Measurements from ENCODE around the gene CCP110. TPM values are rescaled to one million over a fixed set of nuclear protein-coding genes. Genes with fewer than 3 reads are reported as not detected.

The CCP110 gene
- total RNA-seq, 1 donor from 2014 or later: 25.9 TPM

DNA sequence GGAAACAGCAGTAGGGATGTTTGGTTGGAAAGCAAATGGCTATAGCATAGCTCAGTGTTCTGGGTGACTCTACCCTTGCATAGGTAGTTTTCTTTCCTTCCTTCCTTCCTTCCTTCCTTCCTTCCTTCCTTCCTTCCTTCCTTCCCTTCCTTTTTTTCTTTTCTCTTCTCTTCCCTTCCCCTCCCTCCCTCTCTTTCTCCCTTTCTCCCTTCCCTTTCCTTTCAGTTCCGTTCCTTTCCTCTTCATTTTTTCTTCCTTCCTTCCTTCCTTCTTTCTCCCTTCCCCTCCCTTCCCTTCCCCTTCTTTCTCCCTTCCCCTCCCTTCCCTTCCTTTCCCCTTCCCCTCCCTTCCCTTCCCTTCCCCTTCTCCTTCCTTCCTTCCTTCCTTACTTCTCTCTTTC is 33.1 kb upstream of the CCP110 start:
- intact Hi-C loops (cut with micrococcal nuclease): loop anchor here (5.0 kb wide), 1 partner anchor 108 kb away; no protein-coding TSS in a partner anchor
- no peak overlapping the region for H3K27ac Mint-ChIP-seq
- peaks cover 13% of the 10 kb centered on the region for H3K4me1 Mint-ChIP-seq (ENCODE audit: low read depth)
- H3K4me3 Mint-ChIP-seq (ENCODE audit: low read depth): no peak overlapping the region
- no peaks in the 10 kb centered on the region for H3K9me3 Mint-ChIP-seq
- no peaks in the 10 kb centered on the region for H3K27me3 Mint-ChIP-seq (ENCODE audit: low read depth)
- no peak for DNase-seq (ENCODE audit: low spot score)
- peaks cover 3% of the 10 kb centered on the region for H3K36me3 Mint-ChIP-seq (ENCODE audit: low read depth)

DNA sequence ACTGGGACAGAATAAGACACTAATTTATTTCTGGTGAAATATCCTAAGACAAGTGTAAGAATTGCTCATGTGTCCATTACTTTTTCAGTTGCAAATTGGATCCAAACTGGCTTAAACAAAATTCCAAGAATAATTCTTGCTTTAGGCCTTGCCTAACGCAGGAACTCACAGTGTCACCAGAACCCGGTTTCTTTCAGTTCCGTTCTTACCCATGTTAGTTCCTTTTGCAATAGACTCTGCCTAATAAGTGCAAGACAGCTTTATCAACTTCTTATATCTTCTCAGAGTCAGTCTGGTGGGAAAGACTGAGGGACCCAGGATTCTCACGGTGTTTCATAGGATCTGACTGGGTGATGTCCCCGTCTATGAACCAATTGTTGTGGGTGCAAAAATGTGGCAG is 26.6 kb upstream of the CCP110 start:
- no peak overlapping the region for H3K27ac Mint-ChIP-seq
- no peak for DNase-seq (ENCODE audit: low spot score)
- peaks cover 10% of the 10 kb centered on the region for H3K4me1 Mint-ChIP-seq (ENCODE audit: low read depth)
- intact Hi-C loops (cut with micrococcal nuclease): no loop called here
- H3K27me3 Mint-ChIP-seq (ENCODE audit: low read depth): no peaks in the 10 kb centered on the region
- peaks cover 25% of the 10 kb centered on the region for H3K36me3 Mint-ChIP-seq (ENCODE audit: low read depth)
- H3K9me3 Mint-ChIP-seq: no peaks in the 10 kb centered on the region
- H3K4me3 Mint-ChIP-seq (ENCODE audit: low read depth): no peak overlapping the region

DNA sequence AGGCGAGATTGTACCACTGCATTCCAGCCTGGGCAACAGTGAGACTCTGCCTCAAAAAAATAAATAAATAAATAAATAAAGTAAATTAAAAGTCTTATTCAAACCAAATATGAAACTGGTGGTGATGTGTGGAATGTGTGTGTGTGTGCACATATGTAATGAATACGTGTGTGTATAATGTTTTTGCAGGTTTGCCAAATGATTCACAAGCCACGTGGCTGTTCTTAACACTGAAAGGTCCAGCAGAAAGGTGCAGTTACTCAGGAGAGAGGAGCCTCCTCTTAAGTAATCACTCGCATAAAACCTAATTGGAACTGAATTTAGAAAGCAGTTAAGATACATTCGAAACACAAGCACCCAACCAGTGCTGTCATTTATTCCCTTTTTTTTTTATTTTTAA is 24.7 kb upstream of the CCP110 start:
- H3K27me3 Mint-ChIP-seq (ENCODE audit: low read depth): no peaks in the 10 kb centered on the region
- DNase-seq (ENCODE audit: low spot score): no peak
- no peak overlapping the region for H3K27ac Mint-ChIP-seq
- H3K9me3 Mint-ChIP-seq: no peaks in the 10 kb centered on the region
- H3K36me3 Mint-ChIP-seq (ENCODE audit: low read depth): peaks cover 39% of the 10 kb centered on the region
- H3K4me3 Mint-ChIP-seq (ENCODE audit: low read depth): no peak overlapping the region
- H3K4me1 Mint-ChIP-seq (ENCODE audit: low read depth): peaks cover 2% of the 10 kb centered on the region
- intact Hi-C loops (cut with micrococcal nuclease): no loop called here

DNA sequence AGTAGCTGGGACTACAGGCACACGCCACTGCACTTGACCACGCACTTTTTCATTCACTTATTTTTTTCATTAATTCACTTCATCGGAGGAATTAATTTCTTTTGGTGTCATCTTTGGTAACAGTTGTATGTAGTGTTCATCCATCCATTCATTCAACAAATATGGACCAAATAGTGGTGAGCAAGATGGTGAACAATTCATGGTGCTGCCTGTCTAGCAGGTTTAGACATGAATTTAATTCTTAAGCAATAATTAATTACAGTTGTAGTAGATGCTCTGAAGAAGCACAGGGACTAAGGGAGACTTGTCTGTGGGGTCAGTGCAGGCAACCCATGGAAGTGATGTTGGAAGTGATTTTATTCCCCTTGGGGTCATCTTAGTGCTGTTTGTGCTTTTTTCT is 24.3 kb upstream of the CCP110 start:
- Mint-ChIP-seq H3K4me1 (ENCODE audit: low read depth) (no peaks in the 10 kb centered on the region), H3K36me3 (ENCODE audit: low read depth) (peaks cover 43% of the 10 kb centered on the region), H3K27ac (no peak overlapping the region), H3K27me3 (ENCODE audit: low read depth) (no peaks in the 10 kb centered on the region), H3K4me3 (ENCODE audit: low read depth) (no peak overlapping the region), H3K9me3 (no peaks in the 10 kb centered on the region)
- no peak for DNase-seq (ENCODE audit: low spot score)
- intact Hi-C loops (cut with micrococcal nuclease): no loop called here

DNA sequence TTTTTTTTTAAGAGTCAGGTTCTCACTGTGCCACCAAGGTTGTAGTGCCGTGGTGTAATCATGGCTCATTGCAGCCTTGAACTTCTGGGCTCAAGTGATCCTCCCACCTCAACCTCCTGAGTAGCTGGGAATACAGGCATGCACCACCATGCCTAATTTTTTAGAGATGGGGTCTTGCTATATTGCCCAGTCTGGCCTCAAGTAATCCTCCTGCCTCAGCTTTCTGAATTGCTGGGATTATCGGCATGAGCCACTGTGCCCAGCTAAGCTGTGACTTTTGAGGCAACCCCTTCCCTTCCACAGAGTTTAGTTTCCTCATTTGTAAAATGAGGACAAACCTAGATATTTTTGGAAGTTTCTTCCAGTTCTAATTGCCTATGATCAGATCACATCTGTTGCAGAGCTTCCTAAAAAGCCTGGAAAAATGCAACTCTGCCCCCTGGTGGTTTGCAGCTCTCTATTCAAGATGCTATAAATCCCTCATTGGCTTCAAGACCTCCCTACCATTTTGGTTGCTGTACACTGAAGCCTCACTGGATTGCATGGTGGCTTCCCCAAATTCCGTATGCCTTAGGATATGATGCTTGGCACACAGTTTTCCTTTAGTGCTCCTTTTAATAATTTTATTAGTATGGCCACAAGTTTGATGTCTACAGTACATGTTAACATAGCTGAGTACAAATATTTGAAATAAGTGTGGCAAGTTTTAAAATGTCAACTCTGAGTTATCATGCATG is 21.2 kb upstream of the CCP110 start:
- intact Hi-C loops (cut with micrococcal nuclease): loop anchor here (1.0 to 5.0 kb wide), 2 partner anchors 113 to 415 kb away; no protein-coding TSS in a partner anchor
- Mint-ChIP-seq H3K4me3 (ENCODE audit: low read depth) (no peak overlapping the region), H3K4me1 (ENCODE audit: low read depth) (no peaks in the 10 kb centered on the region), H3K27ac (no peak overlapping the region), H3K9me3 (no peaks in the 10 kb centered on the region), H3K36me3 (ENCODE audit: low read depth) (peaks cover 69% of the 10 kb centered on the region), H3K27me3 (ENCODE audit: low read depth) (no peaks in the 10 kb centered on the region)
- peak; percentile 41 for DNase-seq (ENCODE audit: low spot score)

DNA sequence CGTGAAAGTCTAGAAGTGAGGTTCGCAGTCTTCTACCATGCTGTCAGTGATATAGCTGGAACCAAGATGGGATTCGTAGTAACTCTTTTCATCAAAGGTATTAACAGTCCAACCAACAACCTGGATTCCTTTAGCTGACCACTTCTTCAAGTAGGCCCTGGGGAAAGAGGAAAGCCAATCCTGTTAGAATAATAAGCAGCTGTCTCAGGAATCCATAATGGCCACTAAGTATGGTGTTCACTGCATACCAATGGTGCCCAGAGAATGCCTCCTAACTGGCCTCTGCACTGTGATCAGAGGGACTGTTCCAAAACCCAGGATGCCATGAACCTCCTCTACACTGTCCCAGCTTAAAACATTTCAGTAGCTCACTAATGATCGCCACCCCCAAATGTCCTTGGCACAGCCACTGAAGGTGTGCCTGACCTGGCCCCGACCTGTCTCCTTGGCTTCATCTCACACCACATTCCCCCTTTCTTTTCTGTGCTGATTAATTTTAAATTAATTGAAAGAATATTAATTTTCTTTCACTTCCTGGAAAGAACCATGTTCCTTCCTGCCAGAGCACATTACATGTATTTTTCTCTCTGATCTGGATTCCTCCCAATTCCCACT is 20.2 kb upstream of the CCP110 start:
- no peaks in the 10 kb centered on the region for H3K9me3 Mint-ChIP-seq
- no peaks in the 10 kb centered on the region for H3K4me1 Mint-ChIP-seq (ENCODE audit: low read depth)
- H3K36me3 Mint-ChIP-seq (ENCODE audit: low read depth): peaks cover 72% of the 10 kb centered on the region
- no peak overlapping the region for H3K4me3 Mint-ChIP-seq (ENCODE audit: low read depth)
- no peak for DNase-seq (ENCODE audit: low spot score)
- H3K27ac Mint-ChIP-seq: no peak overlapping the region
- intact Hi-C loops (cut with micrococcal nuclease): loop anchor here (5.0 kb wide), 1 partner anchor 416 kb away; no protein-coding TSS in a partner anchor
- no peaks in the 10 kb centered on the region for H3K27me3 Mint-ChIP-seq (ENCODE audit: low read depth)

DNA sequence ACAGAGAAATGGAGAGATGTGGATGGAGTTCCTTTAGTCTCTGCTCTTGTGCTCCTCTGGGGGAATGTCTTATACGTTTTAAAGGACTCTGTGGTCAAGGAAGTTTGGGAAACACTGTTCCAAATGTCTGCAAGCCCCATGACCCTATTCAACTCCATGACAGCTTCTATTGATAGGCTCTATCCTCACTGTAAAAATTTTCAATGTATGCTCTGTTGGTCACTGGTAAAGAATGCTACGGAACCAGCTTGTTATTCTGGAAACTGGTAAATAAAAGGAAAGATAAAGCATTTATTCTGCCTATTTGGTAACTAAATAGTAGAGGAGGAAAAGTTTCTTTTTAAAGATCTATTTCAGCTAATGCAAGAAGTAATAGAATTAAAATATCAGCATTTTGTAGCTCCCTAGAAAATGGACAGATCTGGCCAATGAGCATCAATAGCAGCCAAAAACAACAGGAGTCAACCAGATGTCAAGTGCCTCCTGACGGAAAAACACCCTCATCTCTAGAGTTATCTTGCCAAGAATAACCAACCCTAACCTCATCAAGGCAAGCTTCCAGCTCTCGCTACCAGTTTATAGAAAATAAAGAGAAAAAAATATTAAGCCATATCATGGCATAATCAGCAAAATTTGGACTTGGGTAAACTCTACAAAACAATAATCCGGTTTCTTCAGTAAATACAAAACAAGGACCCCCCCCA is 18.0 kb upstream of the CCP110 start:
- H3K4me1 Mint-ChIP-seq (ENCODE audit: low read depth): no peaks in the 10 kb centered on the region

DNA sequence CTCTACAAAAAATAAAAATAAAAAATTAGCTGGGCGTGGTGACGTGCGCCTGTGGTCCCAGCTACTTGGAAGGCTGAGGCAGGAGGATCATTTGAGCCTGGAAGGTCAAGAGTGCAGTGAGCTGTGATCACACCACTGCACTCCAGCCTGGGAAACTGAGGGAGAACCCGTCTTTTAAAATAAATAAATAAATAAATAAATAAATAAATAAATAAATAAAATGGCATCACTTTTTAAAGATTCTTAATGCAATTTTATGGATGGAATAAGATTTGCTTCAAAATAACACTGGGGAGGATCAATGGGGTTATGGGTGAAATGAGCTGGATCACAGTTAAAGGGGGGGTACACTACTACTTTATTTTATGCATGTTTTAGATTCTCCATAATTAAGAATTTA is 16.8 kb upstream of the CCP110 start:
- Mint-ChIP-seq H3K9me3 (no peaks in the 10 kb centered on the region), H3K36me3 (ENCODE audit: low read depth) (peaks cover 69% of the 10 kb centered on the region), H3K4me3 (ENCODE audit: low read depth) (no peak overlapping the region), H3K4me1 (ENCODE audit: low read depth) (peaks cover 2% of the 10 kb centered on the region), H3K27me3 (ENCODE audit: low read depth) (no peaks in the 10 kb centered on the region), H3K27ac (no peak overlapping the region)
- no peak for DNase-seq (ENCODE audit: low spot score)
- intact Hi-C loops (cut with micrococcal nuclease): no loop called here

More for the DNA sequence above, 18.0 kb upstream of the CCP110 start:
- H3K9me3 Mint-ChIP-seq: no peaks in the 10 kb centered on the region
- DNase-seq (ENCODE audit: low spot score): no peak
- H3K4me3 Mint-ChIP-seq (ENCODE audit: low read depth): no peak overlapping the region
- no peak overlapping the region for H3K27ac Mint-ChIP-seq
- intact Hi-C loops (cut with micrococcal nuclease): no loop called here
- H3K27me3 Mint-ChIP-seq (ENCODE audit: low read depth): no peaks in the 10 kb centered on the region
- H3K36me3 Mint-ChIP-seq (ENCODE audit: low read depth): peaks cover 71% of the 10 kb centered on the region

DNA sequence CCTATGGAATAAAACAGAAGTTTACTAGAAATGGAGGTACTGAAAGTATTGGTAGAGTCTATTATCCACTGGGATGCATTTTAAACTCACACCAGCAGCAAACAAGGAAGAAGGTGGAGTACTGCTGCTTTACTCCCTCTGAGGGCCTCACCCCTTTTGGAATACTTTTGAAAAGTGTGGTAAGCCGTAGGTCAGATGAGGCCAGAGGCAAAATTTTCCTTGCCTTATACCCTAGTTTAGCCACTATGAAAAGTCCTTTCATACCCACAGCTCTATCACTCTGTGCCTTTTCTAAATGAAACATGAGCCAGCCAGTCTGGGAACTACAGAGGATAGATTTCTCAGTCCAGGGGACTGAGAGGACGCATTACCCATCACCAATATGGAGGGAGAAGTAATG is 15.9 kb upstream of the CCP110 start:
- Mint-ChIP-seq H3K27me3 (ENCODE audit: low read depth) (no peaks in the 10 kb centered on the region), H3K4me1 (ENCODE audit: low read depth) (peaks cover 2% of the 10 kb centered on the region), H3K9me3 (no peaks in the 10 kb centered on the region), H3K4me3 (ENCODE audit: low read depth) (no peak overlapping the region), H3K36me3 (ENCODE audit: low read depth) (peaks cover 71% of the 10 kb centered on the region), H3K27ac (no peak overlapping the region)
- DNase-seq (ENCODE audit: low spot score): no peak
- intact Hi-C loops (cut with micrococcal nuclease): no loop called here

DNA sequence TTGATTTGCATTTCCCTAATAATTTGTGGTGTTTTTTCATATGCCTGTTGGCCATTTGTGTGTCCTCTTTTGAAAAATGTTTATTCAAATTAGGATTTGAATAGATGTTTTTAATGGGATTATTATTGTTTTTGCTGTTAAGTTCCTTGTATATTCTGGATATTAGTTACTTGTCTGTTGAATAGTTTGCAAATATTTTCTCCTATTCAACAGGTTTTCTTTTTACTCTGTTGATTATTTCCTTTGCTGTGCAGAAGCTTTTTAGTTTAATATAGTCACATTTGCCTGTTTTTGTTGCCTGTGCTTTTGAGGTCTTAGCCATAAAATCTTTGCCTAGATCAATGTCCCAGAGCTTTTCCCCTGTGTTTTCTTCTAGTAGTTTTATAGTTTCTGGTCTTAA is 11.4 kb upstream of the CCP110 start:
- H3K9me3 Mint-ChIP-seq: no peaks in the 10 kb centered on the region
- H3K27me3 Mint-ChIP-seq (ENCODE audit: low read depth): no peaks in the 10 kb centered on the region
- no peak for DNase-seq (ENCODE audit: low spot score)
- no peak overlapping the region for H3K4me3 Mint-ChIP-seq (ENCODE audit: low read depth)
- H3K36me3 Mint-ChIP-seq (ENCODE audit: low read depth): peaks cover 66% of the 10 kb centered on the region
- H3K4me1 Mint-ChIP-seq (ENCODE audit: low read depth): peaks cover 30% of the 10 kb centered on the region
- no peak overlapping the region for H3K27ac Mint-ChIP-seq
- intact Hi-C loops (cut with micrococcal nuclease): no loop called here

DNA sequence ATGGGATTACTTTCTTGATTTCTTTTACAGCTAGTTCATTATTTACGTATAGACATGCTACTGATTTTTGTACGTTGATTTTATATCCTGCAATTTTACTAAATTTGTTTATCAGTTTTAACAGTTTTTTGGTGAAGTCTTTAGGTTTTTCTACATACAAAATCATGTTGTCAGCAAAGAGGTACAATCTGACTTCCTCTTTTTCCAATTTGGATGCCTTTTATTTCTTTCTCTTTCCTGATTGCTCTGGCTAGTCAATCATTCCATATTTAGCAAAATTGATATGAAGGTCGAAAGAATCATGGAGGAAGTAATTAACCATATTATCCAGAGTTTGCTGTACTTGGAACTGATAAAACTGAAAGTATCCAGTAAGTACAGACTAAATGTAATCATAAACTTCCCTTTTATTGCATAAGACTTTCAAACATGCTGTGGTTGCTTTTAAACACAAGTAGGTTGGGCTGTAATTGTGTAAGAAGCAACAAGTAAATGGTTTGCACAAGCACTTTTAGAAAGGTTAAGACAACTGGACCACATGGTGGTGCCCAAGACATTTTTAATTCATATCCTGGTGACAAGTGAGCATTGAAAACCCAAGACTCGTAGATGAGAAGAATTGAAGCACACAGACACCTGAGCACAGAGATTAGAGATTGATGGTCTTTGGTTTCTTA is 10.2 kb upstream of the CCP110 start:
- no peak overlapping the region for H3K27ac Mint-ChIP-seq

DNA sequence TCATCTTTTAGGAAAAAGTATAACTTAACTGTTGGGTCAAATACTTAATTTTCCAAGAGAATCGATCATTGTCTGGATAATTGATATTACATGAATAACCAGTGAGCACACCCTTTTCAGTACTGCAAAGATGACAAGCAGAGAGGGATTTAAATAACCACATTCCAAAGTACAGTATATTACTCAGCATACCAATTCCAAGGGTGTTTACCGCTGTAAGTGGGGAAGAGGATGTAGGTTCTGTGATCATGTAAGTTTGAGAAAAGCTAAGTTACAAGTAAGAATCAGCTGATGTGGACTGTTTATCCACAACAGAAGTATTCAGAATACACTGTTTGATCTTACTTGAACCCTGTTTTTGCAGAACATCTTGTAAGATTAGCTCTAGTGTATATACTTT is 8.0 kb upstream of the CCP110 start:
- H3K27ac Mint-ChIP-seq: no peak overlapping the region
- intact Hi-C loops (cut with micrococcal nuclease): no loop called here
- H3K27me3 Mint-ChIP-seq (ENCODE audit: low read depth): no peaks in the 10 kb centered on the region
- DNase-seq (ENCODE audit: low spot score): no peak
- H3K4me1 Mint-ChIP-seq (ENCODE audit: low read depth): peaks cover 54% of the 10 kb centered on the region
- H3K4me3 Mint-ChIP-seq (ENCODE audit: low read depth): no peak overlapping the region
- peaks cover 64% of the 10 kb centered on the region for H3K36me3 Mint-ChIP-seq (ENCODE audit: low read depth)
- no peaks in the 10 kb centered on the region for H3K9me3 Mint-ChIP-seq

More for the DNA sequence above, 10.2 kb upstream of the CCP110 start:
- no peaks in the 10 kb centered on the region for H3K27me3 Mint-ChIP-seq (ENCODE audit: low read depth)
- no peaks in the 10 kb centered on the region for H3K9me3 Mint-ChIP-seq
- DNase-seq (ENCODE audit: low spot score): no peak
- H3K36me3 Mint-ChIP-seq (ENCODE audit: low read depth): peaks cover 64% of the 10 kb centered on the region
- peaks cover 38% of the 10 kb centered on the region for H3K4me1 Mint-ChIP-seq (ENCODE audit: low read depth)
- intact Hi-C loops (cut with micrococcal nuclease): no loop called here
- H3K4me3 Mint-ChIP-seq (ENCODE audit: low read depth): no peak overlapping the region
